H9 (cell line): ENCODE measurements around the gene PRR16. TPM values are rescaled to one million over a fixed set of nuclear protein-coding genes. Genes with fewer than 3 reads are reported as not detected.
A peak's percentile ranks its signal among the peaks of the same experiment; 100 is the strongest.

Source experiments
- DNase-seq: peaks from one replicate; pipeline ENCODE4 v3.0.0-alpha.2; 2017
- H2AFZ ChIP-seq: one replicate; pipeline ENCODE4 v1.6.1; 2013; ENCODE audit warnings: mild to moderate bottlenecking, low read length, control low read depth, moderate library complexity
- H2AK5ac ChIP-seq: 2 replicates; pipeline ENCODE4 v1.6.1; 2013; ENCODE audit warnings: low read length, control low read depth, mixed read lengths; ENCODE audit not compliant: insufficient read length
- H2BK120ac ChIP-seq: one replicate; pipeline ENCODE4 v1.6.1; 2013; ENCODE audit warnings: low read depth, mild to moderate bottlenecking, low read length, control low read depth, inconsistent platforms; ENCODE audit not compliant: poor library complexity, severe bottlenecking
- H2BK12ac ChIP-seq: 2 replicates; pipeline ENCODE4 v1.6.1; 2013; ENCODE audit warnings: low read length, control low read depth, mixed read lengths, low read depth; ENCODE audit not compliant: insufficient read length
- H2BK15ac ChIP-seq: 2 replicates; pipeline ENCODE4 v1.6.1; 2013; ENCODE audit warnings: low read depth, low read length, control low read depth
- H2BK20ac ChIP-seq: one replicate; pipeline ENCODE4 v1.6.1; 2013; ENCODE audit warnings: low read depth, mild to moderate bottlenecking, low read length, control low read depth, inconsistent platforms; ENCODE audit not compliant: poor library complexity, severe bottlenecking
- H2BK5ac ChIP-seq: 2 replicates; pipeline ENCODE4 v1.6.1; 2013; ENCODE audit warnings: low read length, control low read depth, mixed read lengths; ENCODE audit not compliant: insufficient read length
- H3K14ac ChIP-seq: 2 replicates; pipeline ENCODE4 v1.6.1; 2013; ENCODE audit warnings: low read length, control low read depth; ENCODE audit not compliant: insufficient read depth
- H3K18ac ChIP-seq: 2 replicates; pipeline ENCODE4 v1.6.1; 2013; ENCODE audit warnings: low read depth, mild to moderate bottlenecking, mixed read lengths, low read length, control low read depth; ENCODE audit not compliant: insufficient read length
- H3K23ac ChIP-seq: 2 replicates; pipeline ENCODE4 v1.6.1; 2013; ENCODE audit warnings: low read length, control low read depth, mixed read lengths, low read depth; ENCODE audit not compliant: insufficient read length
- H3K23me2 ChIP-seq: 2 replicates; pipeline ENCODE4 v1.6.1; 2013; ENCODE audit warnings: low read depth, mild to moderate bottlenecking, mixed read lengths, low read length, control low read depth; ENCODE audit not compliant: insufficient read length, poor library complexity, severe bottlenecking
- H3K27ac ChIP-seq: 2 replicates; pipeline ENCODE4 v1.5.1; 2013; ENCODE audit warnings: low read length, control low read depth, mixed read lengths, low read depth; ENCODE audit not compliant: insufficient read length
- H3K27me3 ChIP-seq: 2 replicates; pipeline ENCODE4 v1.6.1; 2013; ENCODE audit warnings: low read length, control low read depth, inconsistent platforms; ENCODE audit not compliant: insufficient read depth
- H3K4ac ChIP-seq: 2 replicates; pipeline ENCODE4 v1.6.1; 2013; ENCODE audit warnings: low read depth, mild to moderate bottlenecking, control low read depth, inconsistent platforms, low read length, moderate library complexity
- H3K4me1 ChIP-seq: 2 replicates; pipeline ENCODE4 v1.6.1; 2013; ENCODE audit warnings: low read length, control low read depth, inconsistent platforms; ENCODE audit not compliant: insufficient read depth
- H3K4me2 ChIP-seq: 2 replicates; pipeline ENCODE4 v1.6.1; 2013; ENCODE audit warnings: low read length, control low read depth, mixed read lengths; ENCODE audit not compliant: insufficient read length, insufficient read depth
- H3K56ac ChIP-seq: 2 replicates; pipeline ENCODE4 v1.6.1; 2013; ENCODE audit warnings: low read depth, mild to moderate bottlenecking, mixed read lengths, low read length, control low read depth; ENCODE audit not compliant: insufficient read length
- H3K79me1 ChIP-seq: 2 replicates; pipeline ENCODE4 v1.6.1; 2013; ENCODE audit warnings: low read depth, mild to moderate bottlenecking, moderate library complexity, low read length, control low read depth, inconsistent platforms; ENCODE audit not compliant: insufficient read depth, poor library complexity, severe bottlenecking
- H3K79me2 ChIP-seq: 2 replicates; pipeline ENCODE4 v1.6.1; 2013; ENCODE audit warnings: low read length, control low read depth, inconsistent platforms; ENCODE audit not compliant: insufficient read depth
- H3K9ac ChIP-seq: 2 replicates; pipeline ENCODE4 v1.6.1; 2013; ENCODE audit warnings: low read length, control low read depth, mixed read lengths; ENCODE audit not compliant: insufficient read length; ENCODE audit errors: extremely low read depth
- H3K9me3 ChIP-seq: one replicate; pipeline ENCODE4 v1.6.1; 2013; ENCODE audit warnings: low read depth, low read length, inconsistent platforms; ENCODE audit not compliant: control insufficient read depth
- H3T11ph ChIP-seq: one replicate; pipeline ENCODE4 v1.6.1; 2013; ENCODE audit warnings: mild to moderate bottlenecking, low read length, control low read depth, inconsistent platforms
- H4K20me1 ChIP-seq: one replicate; pipeline ENCODE4 v1.6.1; 2013; ENCODE audit not compliant: control insufficient read depth, insufficient read length, insufficient read depth
- H4K5ac ChIP-seq: 2 replicates; pipeline ENCODE4 v1.6.1; 2013; ENCODE audit warnings: low read depth, mild to moderate bottlenecking, mixed read lengths, low read length, control low read depth; ENCODE audit not compliant: insufficient read length
- H4K8ac ChIP-seq: replicated peaks from 2 replicates; pipeline ENCODE4 v1.6.1; 2013; ENCODE audit warnings: low read length, control low read depth, mixed read lengths, low read depth; ENCODE audit not compliant: insufficient read length
- H4K91ac ChIP-seq: 2 replicates; pipeline ENCODE4 v1.6.1; 2013; ENCODE audit warnings: low read depth, mild to moderate bottlenecking, moderate library complexity, mixed read lengths, low read length, control low read depth; ENCODE audit not compliant: insufficient read length
- H3K27ac Mint-ChIP-seq, 3 experiments: 2 replicates in 2 of 3; 3 replicates in 1 of 3; pipeline ENCODE4 v1.8.0; 2020 to 2021; ENCODE audit warnings: mixed read lengths in 3 of 3, mild to moderate bottlenecking in 1 of 3, moderate library complexity in 1 of 3
- H3K27me3 Mint-ChIP-seq: 2 replicates; pipeline ENCODE4 v1.8.0; 2021; ENCODE audit warnings: low read depth, mild to moderate bottlenecking, moderate library complexity, mixed read lengths
- H3K36me3 Mint-ChIP-seq, 3 experiments: 2 replicates in 2 of 3; 3 replicates in 1 of 3; pipeline ENCODE4 v1.8.0; 2020 to 2021; ENCODE audit warnings: low read depth in 3 of 3, mixed read lengths in 3 of 3; ENCODE audit not compliant: insufficient read depth in 1 of 3
- H3K4me1 Mint-ChIP-seq, 2 experiments: 2 replicates each; pipeline ENCODE4 v1.8.0; 2020; ENCODE audit warnings: mixed read lengths in 2 of 2
- H3K4me3 Mint-ChIP-seq, 2 experiments: 2 replicates in 1 of 2; 3 replicates in 1 of 2; pipeline ENCODE4 v1.8.0; 2020 to 2021; ENCODE audit warnings: mild to moderate bottlenecking in 2 of 2, mixed read lengths in 2 of 2, moderate library complexity in 1 of 2
- H3K9me3 Mint-ChIP-seq, 2 experiments: 2 replicates in 1 of 2; 3 replicates in 1 of 2; pipeline ENCODE4 v1.8.0; 2020; ENCODE audit warnings: mild to moderate bottlenecking in 2 of 2, mixed read lengths in 2 of 2, moderate library complexity in 1 of 2
- WGBS: extraction: QIAGEN DNeasy Blood & Tissue Kit; methylation state at CpG from one replicate; pipeline ENCODE4 v1.1.7; 2013; ENCODE audit warnings: missing lambda C conversion rate, low lambda C conversion rate, mixed read lengths; ENCODE audit not compliant: insufficient read length; ENCODE audit errors: extremely low coverage; 5-methylcytosine and 5-hydroxymethylcytosine counted together
- total RNA-seq: library from RNA; stranded (reverse); gene quantifications from 2 replicates; pipeline ENCODE4 v1.2.1, GENCODE V29; 2021
- TF ChIP-seq, protein P1 (sequence below): fragments of 200-600 bp; sonication (generic); conservative IDR thresholded peaks from 3 replicates; pipeline ENCODE4 v1.8.0; 2021; ENCODE audit warnings: antibody characterized with exemption, mild to moderate bottlenecking

PRR16 gene
- total RNA-seq, 1 experiment from 2014 or later: 0.13 TPM

DNA sequence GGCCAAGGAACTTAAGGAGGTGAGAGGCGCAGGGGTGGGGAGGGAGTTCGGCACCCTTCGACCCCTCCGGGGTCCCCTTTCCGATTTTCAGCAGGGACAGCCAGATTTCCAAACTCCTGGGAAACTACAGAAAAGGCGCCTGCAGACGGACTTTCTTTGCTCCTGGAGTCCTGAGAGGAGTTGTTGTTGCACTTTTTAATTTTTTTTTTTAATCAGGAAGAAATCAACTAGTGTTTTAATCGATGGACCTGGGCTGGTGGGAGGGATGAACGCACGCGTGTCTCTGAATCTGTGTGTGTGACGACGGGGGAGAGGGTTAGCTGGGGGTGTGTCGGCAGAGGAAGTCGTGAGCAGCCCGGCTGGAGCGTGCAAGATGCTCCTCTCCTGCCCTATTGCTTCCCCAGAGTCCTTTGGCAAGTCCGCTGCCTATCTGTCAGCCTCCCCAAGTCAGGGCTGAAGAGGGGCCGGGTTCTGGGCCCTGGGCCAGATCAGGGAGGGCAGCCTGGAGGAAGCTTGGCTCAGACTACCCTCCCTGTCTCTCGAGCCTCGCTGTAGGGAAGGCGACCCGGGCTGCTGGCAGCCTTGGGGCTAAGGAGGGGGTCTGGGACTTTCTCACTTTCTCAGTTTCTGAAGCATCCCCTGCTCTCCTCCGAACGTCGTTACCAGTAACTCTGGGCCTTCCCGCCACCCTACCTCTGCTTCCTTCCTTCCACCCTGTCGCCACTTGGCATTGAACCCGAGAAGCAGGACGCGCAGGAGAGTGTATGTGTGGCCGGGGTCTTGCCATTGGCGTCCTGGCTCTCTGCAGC is 731 bp downstream of the PRR16 start:
- Histone ChIP-seq H2BK20ac (no peak overlapping the region), H2AK5ac (no peak overlapping the region), H3K4me2 (peak overlapping the region; percentile 100), H3K4me1 (no peaks in the 10 kb centered on the region), H2AFZ (peak overlapping the region; percentile 90), H3K14ac (0 out of 2 replicates have a peak overlapping the region, but pooled peaks have one; percentile 29), H3K9me3 (no peaks in the 10 kb centered on the region), H3K9ac (no peak overlapping the region), H4K91ac (no peak overlapping the region), H3K27me3 (peaks cover 15% of the 10 kb centered on the region; the same call in 1 of the 2 replicates), H2BK5ac (no peak overlapping the region), H2BK15ac (no peak overlapping the region), H4K20me1 (no peaks in the 10 kb centered on the region), H3K23me2 (peaks cover 18% of the 10 kb centered on the region), H4K5ac (peak overlapping the region; percentile 72), H3K56ac (no peak overlapping the region), H2BK12ac (no peak overlapping the region), H3K23ac (no peak overlapping the region), H3K27ac (no peak overlapping the region), H3K4ac (no peak overlapping the region), H3K79me2 (no peaks in the 10 kb centered on the region), H4K8ac (no peak overlapping the region), H2BK120ac (no peak overlapping the region), H3T11ph (no peak overlapping the region), H3K18ac (no peak overlapping the region), H3K79me1 (no peaks in the 10 kb centered on the region)
- no peaks in the 10 kb centered on the region; a peak in 1 of 5 replicates for H3K9me3 Mint-ChIP-seq
- H3K4me3 Mint-ChIP-seq: peak overlapping the region; percentile 77 to 92
- H3K4me1 Mint-ChIP-seq: peaks cover 15 to 16% of the 10 kb centered on the region in 2 experiments
- peaks cover 57% of the 10 kb centered on the region for H3K27me3 Mint-ChIP-seq
- TF ChIP-seq, protein P1, sequence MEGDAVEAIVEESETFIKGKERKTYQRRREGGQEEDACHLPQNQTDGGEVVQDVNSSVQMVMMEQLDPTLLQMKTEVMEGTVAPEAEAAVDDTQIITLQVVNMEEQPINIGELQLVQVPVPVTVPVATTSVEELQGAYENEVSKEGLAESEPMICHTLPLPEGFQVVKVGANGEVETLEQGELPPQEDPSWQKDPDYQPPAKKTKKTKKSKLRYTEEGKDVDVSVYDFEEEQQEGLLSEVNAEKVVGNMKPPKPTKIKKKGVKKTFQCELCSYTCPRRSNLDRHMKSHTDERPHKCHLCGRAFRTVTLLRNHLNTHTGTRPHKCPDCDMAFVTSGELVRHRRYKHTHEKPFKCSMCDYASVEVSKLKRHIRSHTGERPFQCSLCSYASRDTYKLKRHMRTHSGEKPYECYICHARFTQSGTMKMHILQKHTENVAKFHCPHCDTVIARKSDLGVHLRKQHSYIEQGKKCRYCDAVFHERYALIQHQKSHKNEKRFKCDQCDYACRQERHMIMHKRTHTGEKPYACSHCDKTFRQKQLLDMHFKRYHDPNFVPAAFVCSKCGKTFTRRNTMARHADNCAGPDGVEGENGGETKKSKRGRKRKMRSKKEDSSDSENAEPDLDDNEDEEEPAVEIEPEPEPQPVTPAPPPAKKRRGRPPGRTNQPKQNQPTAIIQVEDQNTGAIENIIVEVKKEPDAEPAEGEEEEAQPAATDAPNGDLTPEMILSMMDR: no peak
- WGBS: no CpG with 5 or more reads among the region's 33 CpGs
- H3K36me3 Mint-ChIP-seq: no peaks in the 10 kb centered on the region
- no peak overlapping the region for H3K27ac Mint-ChIP-seq
- peak; percentile 60 for DNase-seq
